GM23338 (cell line): ENCODE results near the gene FTH1. TPM values are rescaled to one million over a fixed set of nuclear protein-coding genes. Genes with fewer than 3 reads are reported as not detected.

Source experiments
- ATAC-seq: fragments of 200-7000 bp; cut with Tn5 transposase; 3 replicates; pipeline ENCODE4 v1.9.1; 2020
- DNase-seq: peaks from one replicate; pipeline ENCODE4 v3.0.0-alpha.2; 2015; ENCODE audit warnings: low spot score
- H2AFZ ChIP-seq: fragments of 200-600 bp; sonication (generic); 2 replicates; pipeline ENCODE4 v1.8.0; 2016; ENCODE audit warnings: antibody characterized with exemption, mild to moderate bottlenecking, moderate library complexity
- H3F3A ChIP-seq: fragments of 200-600 bp; sonication (generic); replicated peaks from 2 replicates; pipeline ENCODE4 v1.8.0; 2017; ENCODE audit warnings: antibody characterized with exemption, mixed run types, low read depth
- H3K27ac ChIP-seq: fragments of 200-600 bp; sonication (generic); 2 replicates; pipeline ENCODE4 v1.6.1; 2016; ENCODE audit warnings: low read depth
- H3K27me3 ChIP-seq: fragments of 200-600 bp; sonication (generic); 2 replicates; pipeline ENCODE4 v1.8.0; 2016; ENCODE audit warnings: mild to moderate bottlenecking, mixed run types, moderate library complexity; ENCODE audit not compliant: insufficient read depth
- H3K36me3 ChIP-seq: fragments of 200-600 bp; sonication (generic); 2 replicates; pipeline ENCODE4 v1.8.0; 2016; ENCODE audit warnings: mild to moderate bottlenecking; ENCODE audit not compliant: insufficient read depth
- H3K4me1 ChIP-seq: fragments of 200-600 bp; sonication (generic); 2 replicates; pipeline ENCODE4 v1.8.0; 2016; ENCODE audit warnings: mild to moderate bottlenecking, moderate library complexity; ENCODE audit not compliant: insufficient read depth
- H3K4me2 ChIP-seq: fragments of 200-600 bp; sonication (generic); 2 replicates; pipeline ENCODE4 v1.7.1; 2017; ENCODE audit warnings: mixed run types
- H3K4me3 ChIP-seq: fragments of 200-600 bp; sonication (generic); 2 replicates; pipeline ENCODE4 v1.6.1; 2016; ENCODE audit warnings: mixed run types
- H3K79me2 ChIP-seq: fragments of 200-600 bp; sonication (generic); replicated peaks from 2 replicates; pipeline ENCODE4 v1.8.0; 2017; ENCODE audit warnings: mild to moderate bottlenecking; ENCODE audit not compliant: insufficient read depth
- H3K9me2 ChIP-seq: fragments of 200-600 bp; sonication (generic); 2 replicates; pipeline ENCODE4 v1.8.0; 2017; ENCODE audit not compliant: insufficient read depth
- H4K20me1 ChIP-seq: fragments of 200-600 bp; sonication (generic); replicated peaks from 2 replicates; pipeline ENCODE4 v1.8.0; 2017; ENCODE audit warnings: mild to moderate bottlenecking; ENCODE audit not compliant: insufficient read depth
- H3K27ac Mint-ChIP-seq: 2 replicates; pipeline ENCODE4 v1.8.0; 2020; ENCODE audit warnings: inconsistent platforms, mild to moderate bottlenecking, moderate library complexity, mixed read lengths
- H3K27me3 Mint-ChIP-seq: 3 replicates; pipeline ENCODE4 v1.8.0; 2022; ENCODE audit warnings: low read depth, mild to moderate bottlenecking, moderate library complexity, mixed read lengths, inconsistent platforms; ENCODE audit not compliant: insufficient read depth, poor library complexity
- H3K36me3 Mint-ChIP-seq: 3 replicates; pipeline ENCODE4 v1.8.0; 2021; ENCODE audit warnings: low read depth, mild to moderate bottlenecking, inconsistent platforms, moderate library complexity, mixed read lengths
- H3K4me1 Mint-ChIP-seq: 3 replicates; pipeline ENCODE4 v1.8.0; 2020; ENCODE audit warnings: mild to moderate bottlenecking, inconsistent platforms, mixed read lengths
- H3K4me3 Mint-ChIP-seq: 3 replicates; pipeline ENCODE4 v1.8.0; 2021; ENCODE audit warnings: moderate library complexity, mild to moderate bottlenecking, inconsistent platforms, mixed read lengths
- H3K9me3 Mint-ChIP-seq: 3 replicates; pipeline ENCODE4 v1.8.0; 2020; ENCODE audit warnings: moderate library complexity, mild to moderate bottlenecking, inconsistent platforms, mixed read lengths
- CREB1 ChIP-seq: fragments of 250-450 bp; sonication (Bioruptor Pico); IDR thresholded peaks from 2 replicates; pipeline ENCODE4 v1.5.0; 2020; ENCODE audit warnings: low read depth, mild to moderate bottlenecking, moderate library complexity
- EZH2 ChIP-seq: fragments of 200-600 bp; sonication (generic); IDR thresholded peaks from one replicate; pipeline ENCODE4 v1.8.0; 2017; ENCODE audit warnings: antibody characterized with exemption, mild to moderate bottlenecking, low read depth; ENCODE audit not compliant: unreplicated experiment
- EZH2phosphoT487 ChIP-seq: fragments of 200-600 bp; sonication (generic); IDR thresholded peaks from one replicate; pipeline ENCODE4 v1.8.1; 2018; ENCODE audit warnings: antibody characterized with exemption; ENCODE audit not compliant: unreplicated experiment
- JUNB ChIP-seq: IDR thresholded peaks from one replicate; pipeline ENCODE4 v1.6.1; 2016; ENCODE audit warnings: antibody characterized with exemption; ENCODE audit not compliant: unreplicated experiment
- NANOG ChIP-seq: IDR thresholded peaks from 2 replicates; pipeline ENCODE4 v1.6.1; 2016; ENCODE audit warnings: antibody characterized with exemption, borderline replicate concordance
- POLR2AphosphoS5 ChIP-seq: IDR thresholded peaks from 2 replicates; pipeline ENCODE4 v1.6.1; 2016; ENCODE audit warnings: antibody characterized with exemption, low read depth
- STAT1 ChIP-seq: IDR thresholded peaks from one replicate; pipeline ENCODE4 v1.6.1; 2016; ENCODE audit warnings: antibody characterized with exemption; ENCODE audit not compliant: unreplicated experiment
- ZNF114 ChIP-seq: fragments of 250-450 bp; sonication (Bioruptor Pico); IDR thresholded peaks from 2 replicates; pipeline ENCODE4 v1.5.0; 2020; ENCODE audit warnings: mild to moderate bottlenecking, moderate library complexity
- ZNF331 ChIP-seq: fragments of 250-450 bp; sonication (Bioruptor Pico); IDR thresholded peaks from 2 replicates; pipeline ENCODE4 v1.5.0; 2020; ENCODE audit warnings: low read depth, mild to moderate bottlenecking, moderate library complexity
- polyA plus RNA-seq: library from polyadenylated mRNA; unstranded; fragments of >200 nt; fragmentation: Nextera tagmentation; extraction: Ambion mirVana; gene quantifications from 2 replicates; pipeline ENCODE4 v1.2.1, GENCODE V29; 2016
- total RNA-seq: library from RNA; depleted of rRNA; stranded (reverse); fragments of >200 nt; shearing (Covaris generic); gene quantifications from 2 replicates; pipeline ENCODE4 v1.2.3, GENCODE V29; 2014
- TF ChIP-seq, protein P1 (sequence below): fragments of 250-450 bp; sonication (Bioruptor Pico); IDR thresholded peaks from 2 replicates; pipeline ENCODE4 v1.5.0; 2020; ENCODE audit warnings: mild to moderate bottlenecking, moderate library complexity
- TF ChIP-seq, protein P2 (sequence below): IDR thresholded peaks from 2 replicates; pipeline ENCODE4 v1.6.1; 2016; ENCODE audit warnings: antibody characterized with exemption
- TF ChIP-seq, protein P3 (sequence below), 2 experiments: fragments of 200-600 bp in 1 of 2; sonication (generic) in 1 of 2; conservative IDR thresholded peaks; 2 replicates each; pipeline versions ENCODE4 v1.5.1 to v1.6.1; 2016 to 2017; ENCODE audit warnings: antibody characterized with exemption in 2 of 2, low read depth in 2 of 2, mild to moderate bottlenecking in 2 of 2, moderate library complexity in 1 of 2
- TF ChIP-seq, protein P4 (sequence below): IDR thresholded peaks from one replicate; pipeline ENCODE4 v1.6.1; 2018; ENCODE audit warnings: antibody characterized with exemption; ENCODE audit not compliant: unreplicated experiment

Gene FTH1
- total and polyA plus RNA-seq, 2 experiments from 2014 or later: 718 to 2,750 TPM

DNA sequence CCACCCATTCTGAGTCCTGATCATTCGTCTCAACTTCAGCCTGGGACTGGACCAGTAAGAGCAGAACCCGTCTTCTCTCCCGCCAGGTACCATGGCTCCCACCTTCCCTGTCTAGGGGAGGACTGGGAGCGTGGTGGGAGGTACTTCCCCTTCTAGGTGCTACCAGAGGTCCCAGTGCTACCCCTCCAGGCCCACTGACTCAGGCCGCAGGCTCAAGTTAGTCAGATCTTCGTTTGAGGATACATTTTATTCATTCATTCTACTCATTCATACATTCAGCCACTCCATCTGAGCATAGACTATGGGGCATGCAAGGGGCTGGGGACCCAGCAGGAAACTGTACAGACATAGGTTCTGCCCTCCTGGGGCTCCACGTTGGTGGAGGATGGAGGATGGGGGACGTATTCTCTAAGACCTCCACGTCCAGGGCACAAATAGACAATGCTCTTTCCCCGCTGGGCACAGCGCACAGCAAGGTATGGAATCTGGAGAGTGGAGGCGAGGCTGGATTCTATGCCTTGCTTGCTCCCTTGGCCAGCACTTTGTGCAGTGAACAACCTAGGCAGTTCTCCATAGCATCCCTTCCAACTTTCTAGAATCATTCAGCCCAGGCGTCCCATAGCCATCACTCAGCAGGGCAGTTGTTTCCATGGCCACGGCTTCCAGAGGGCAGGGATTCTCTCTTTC, 49.0 kb downstream of the FTH1 start:
- Mint-ChIP-seq H3K4me1 (peaks cover 20% of the 10 kb centered on the region), H3K4me3 (peak overlapping the region; percentile 77), H3K27ac (no peak overlapping the region), H3K36me3 (no peaks in the 10 kb centered on the region; the same call in 2 of the 3 replicates), H3K9me3 (no peaks in the 10 kb centered on the region; the same call in 2 of the 3 replicates), H3K27me3 (peaks cover 34% of the 10 kb centered on the region)
- peaks cover 4% of the 10 kb centered on the region; the same call in 1 of the 2 replicates for H3F3A ChIP-seq
- DNase-seq (no peak), ATAC-seq (no peak)
- no peak overlapping the region for H2AFZ ChIP-seq
- H3K36me3 ChIP-seq: no peaks in the 10 kb centered on the region
- H3K79me2 ChIP-seq: no peaks in the 10 kb centered on the region
- H4K20me1 ChIP-seq: no peaks in the 10 kb centered on the region
- H3K4me3 ChIP-seq: peak overlapping the region; percentile 61; the same call in 1 of the 2 replicates
- H3K27ac ChIP-seq: no peak overlapping the region
- TF ChIP-seq, protein P1, sequence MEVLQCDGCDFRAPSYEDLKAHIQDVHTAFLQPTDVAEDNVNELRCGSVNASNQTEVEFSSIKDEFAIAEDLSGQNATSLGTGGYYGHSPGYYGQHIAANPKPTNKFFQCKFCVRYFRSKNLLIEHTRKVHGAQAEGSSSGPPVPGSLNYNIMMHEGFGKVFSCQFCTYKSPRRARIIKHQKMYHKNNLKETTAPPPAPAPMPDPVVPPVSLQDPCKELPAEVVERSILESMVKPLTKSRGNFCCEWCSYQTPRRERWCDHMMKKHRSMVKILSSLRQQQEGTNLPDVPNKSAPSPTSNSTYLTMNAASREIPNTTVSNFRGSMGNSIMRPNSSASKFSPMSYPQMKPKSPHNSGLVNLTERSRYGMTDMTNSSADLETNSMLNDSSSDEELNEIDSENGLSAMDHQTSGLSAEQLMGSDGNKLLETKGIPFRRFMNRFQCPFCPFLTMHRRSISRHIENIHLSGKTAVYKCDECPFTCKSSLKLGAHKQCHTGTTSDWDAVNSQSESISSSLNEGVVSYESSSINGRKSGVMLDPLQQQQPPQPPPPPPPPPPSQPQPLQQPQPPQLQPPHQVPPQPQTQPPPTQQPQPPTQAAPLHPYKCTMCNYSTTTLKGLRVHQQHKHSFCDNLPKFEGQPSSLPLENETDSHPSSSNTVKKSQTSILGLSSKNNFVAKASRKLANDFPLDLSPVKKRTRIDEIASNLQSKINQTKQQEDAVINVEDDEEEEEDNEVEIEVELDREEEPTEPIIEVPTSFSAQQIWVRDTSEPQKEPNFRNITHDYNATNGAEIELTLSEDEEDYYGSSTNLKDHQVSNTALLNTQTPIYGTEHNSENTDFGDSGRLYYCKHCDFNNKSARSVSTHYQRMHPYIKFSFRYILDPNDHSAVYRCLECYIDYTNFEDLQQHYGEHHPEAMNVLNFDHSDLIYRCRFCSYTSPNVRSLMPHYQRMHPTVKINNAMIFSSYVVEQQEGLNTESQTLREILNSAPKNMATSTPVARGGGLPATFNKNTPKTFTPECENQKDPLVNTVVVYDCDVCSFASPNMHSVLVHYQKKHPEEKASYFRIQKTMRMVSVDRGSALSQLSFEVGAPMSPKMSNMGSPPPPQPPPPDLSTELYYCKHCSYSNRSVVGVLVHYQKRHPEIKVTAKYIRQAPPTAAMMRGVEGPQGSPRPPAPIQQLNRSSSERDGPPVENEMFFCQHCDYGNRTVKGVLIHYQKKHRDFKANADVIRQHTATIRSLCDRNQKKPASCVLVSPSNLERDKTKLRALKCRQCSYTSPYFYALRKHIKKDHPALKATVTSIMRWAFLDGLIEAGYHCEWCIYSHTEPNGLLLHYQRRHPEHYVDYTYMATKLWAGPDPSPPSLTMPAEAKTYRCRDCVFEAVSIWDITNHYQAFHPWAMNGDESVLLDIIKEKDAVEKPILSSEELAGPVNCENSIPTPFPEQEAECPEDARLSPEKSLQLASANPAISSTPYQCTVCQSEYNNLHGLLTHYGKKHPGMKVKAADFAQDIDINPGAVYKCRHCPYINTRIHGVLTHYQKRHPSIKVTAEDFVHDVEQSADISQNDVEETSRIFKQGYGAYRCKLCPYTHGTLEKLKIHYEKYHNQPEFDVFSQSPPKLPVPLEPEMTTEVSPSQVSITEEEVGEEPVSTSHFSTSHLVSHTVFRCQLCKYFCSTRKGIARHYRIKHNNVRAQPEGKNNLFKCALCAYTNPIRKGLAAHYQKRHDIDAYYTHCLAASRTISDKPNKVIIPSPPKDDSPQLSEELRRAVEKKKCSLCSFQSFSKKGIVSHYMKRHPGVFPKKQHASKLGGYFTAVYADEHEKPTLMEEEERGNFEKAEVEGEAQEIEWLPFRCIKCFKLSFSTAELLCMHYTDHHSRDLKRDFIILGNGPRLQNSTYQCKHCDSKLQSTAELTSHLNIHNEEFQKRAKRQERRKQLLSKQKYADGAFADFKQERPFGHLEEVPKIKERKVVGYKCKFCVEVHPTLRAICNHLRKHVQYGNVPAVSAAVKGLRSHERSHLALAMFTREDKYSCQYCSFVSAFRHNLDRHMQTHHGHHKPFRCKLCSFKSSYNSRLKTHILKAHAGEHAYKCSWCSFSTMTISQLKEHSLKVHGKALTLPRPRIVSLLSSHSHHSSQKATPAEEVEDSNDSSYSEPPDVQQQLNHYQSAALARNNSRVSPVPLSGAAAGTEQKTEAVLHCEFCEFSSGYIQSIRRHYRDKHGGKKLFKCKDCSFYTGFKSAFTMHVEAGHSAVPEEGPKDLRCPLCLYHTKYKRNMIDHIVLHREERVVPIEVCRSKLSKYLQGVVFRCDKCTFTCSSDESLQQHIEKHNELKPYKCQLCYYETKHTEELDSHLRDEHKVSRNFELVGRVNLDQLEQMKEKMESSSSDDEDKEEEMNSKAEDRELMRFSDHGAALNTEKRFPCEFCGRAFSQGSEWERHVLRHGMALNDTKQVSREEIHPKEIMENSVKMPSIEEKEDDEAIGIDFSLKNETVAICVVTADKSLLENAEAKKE (CRISPR knock-in tag): no peak
- TF ChIP-seq STAT1: no peak
- no peak for TF ChIP-seq JUNB
- TF ChIP-seq, protein P2, sequence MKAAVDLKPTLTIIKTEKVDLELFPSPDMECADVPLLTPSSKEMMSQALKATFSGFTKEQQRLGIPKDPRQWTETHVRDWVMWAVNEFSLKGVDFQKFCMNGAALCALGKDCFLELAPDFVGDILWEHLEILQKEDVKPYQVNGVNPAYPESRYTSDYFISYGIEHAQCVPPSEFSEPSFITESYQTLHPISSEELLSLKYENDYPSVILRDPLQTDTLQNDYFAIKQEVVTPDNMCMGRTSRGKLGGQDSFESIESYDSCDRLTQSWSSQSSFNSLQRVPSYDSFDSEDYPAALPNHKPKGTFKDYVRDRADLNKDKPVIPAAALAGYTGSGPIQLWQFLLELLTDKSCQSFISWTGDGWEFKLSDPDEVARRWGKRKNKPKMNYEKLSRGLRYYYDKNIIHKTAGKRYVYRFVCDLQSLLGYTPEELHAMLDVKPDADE: no peak
- no peak for TF ChIP-seq ZNF114 (CRISPR knock-in tag)
- no peak for TF ChIP-seq POLR2AphosphoS5
- TF ChIP-seq EZH2phosphoT487: no peak
- TF ChIP-seq ZNF331 (CRISPR knock-in tag): no peak
- TF ChIP-seq, protein P3, sequence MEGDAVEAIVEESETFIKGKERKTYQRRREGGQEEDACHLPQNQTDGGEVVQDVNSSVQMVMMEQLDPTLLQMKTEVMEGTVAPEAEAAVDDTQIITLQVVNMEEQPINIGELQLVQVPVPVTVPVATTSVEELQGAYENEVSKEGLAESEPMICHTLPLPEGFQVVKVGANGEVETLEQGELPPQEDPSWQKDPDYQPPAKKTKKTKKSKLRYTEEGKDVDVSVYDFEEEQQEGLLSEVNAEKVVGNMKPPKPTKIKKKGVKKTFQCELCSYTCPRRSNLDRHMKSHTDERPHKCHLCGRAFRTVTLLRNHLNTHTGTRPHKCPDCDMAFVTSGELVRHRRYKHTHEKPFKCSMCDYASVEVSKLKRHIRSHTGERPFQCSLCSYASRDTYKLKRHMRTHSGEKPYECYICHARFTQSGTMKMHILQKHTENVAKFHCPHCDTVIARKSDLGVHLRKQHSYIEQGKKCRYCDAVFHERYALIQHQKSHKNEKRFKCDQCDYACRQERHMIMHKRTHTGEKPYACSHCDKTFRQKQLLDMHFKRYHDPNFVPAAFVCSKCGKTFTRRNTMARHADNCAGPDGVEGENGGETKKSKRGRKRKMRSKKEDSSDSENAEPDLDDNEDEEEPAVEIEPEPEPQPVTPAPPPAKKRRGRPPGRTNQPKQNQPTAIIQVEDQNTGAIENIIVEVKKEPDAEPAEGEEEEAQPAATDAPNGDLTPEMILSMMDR (conservative IDR thresholded peaks at IDR 0.05; ENCODE audit: low read depth in 2 of 2): no peak
- TF ChIP-seq NANOG: no peak
- TF ChIP-seq CREB1 (CRISPR knock-in tag): no peak
- TF ChIP-seq EZH2: no peak
- TF ChIP-seq, protein P4, sequence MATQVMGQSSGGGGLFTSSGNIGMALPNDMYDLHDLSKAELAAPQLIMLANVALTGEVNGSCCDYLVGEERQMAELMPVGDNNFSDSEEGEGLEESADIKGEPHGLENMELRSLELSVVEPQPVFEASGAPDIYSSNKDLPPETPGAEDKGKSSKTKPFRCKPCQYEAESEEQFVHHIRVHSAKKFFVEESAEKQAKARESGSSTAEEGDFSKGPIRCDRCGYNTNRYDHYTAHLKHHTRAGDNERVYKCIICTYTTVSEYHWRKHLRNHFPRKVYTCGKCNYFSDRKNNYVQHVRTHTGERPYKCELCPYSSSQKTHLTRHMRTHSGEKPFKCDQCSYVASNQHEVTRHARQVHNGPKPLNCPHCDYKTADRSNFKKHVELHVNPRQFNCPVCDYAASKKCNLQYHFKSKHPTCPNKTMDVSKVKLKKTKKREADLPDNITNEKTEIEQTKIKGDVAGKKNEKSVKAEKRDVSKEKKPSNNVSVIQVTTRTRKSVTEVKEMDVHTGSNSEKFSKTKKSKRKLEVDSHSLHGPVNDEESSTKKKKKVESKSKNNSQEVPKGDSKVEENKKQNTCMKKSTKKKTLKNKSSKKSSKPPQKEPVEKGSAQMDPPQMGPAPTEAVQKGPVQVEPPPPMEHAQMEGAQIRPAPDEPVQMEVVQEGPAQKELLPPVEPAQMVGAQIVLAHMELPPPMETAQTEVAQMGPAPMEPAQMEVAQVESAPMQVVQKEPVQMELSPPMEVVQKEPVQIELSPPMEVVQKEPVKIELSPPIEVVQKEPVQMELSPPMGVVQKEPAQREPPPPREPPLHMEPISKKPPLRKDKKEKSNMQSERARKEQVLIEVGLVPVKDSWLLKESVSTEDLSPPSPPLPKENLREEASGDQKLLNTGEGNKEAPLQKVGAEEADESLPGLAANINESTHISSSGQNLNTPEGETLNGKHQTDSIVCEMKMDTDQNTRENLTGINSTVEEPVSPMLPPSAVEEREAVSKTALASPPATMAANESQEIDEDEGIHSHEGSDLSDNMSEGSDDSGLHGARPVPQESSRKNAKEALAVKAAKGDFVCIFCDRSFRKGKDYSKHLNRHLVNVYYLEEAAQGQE: no peak
- no peaks in the 10 kb centered on the region for H3K9me2 ChIP-seq
- peak overlapping the region; percentile 86 for H3K4me2 ChIP-seq
- H3K27me3 ChIP-seq: peaks cover 23% of the 10 kb centered on the region
- peaks cover 14% of the 10 kb centered on the region for H3K4me1 ChIP-seq
